ENCODE data around the gene GLO1. TPM values are rescaled to one million over a fixed set of nuclear protein-coding genes. Genes with fewer than 3 reads are reported as not detected.

GLO1 gene
- total RNA-seq, 1 donor from 2014 or later, result 202 TPM

DNA sequence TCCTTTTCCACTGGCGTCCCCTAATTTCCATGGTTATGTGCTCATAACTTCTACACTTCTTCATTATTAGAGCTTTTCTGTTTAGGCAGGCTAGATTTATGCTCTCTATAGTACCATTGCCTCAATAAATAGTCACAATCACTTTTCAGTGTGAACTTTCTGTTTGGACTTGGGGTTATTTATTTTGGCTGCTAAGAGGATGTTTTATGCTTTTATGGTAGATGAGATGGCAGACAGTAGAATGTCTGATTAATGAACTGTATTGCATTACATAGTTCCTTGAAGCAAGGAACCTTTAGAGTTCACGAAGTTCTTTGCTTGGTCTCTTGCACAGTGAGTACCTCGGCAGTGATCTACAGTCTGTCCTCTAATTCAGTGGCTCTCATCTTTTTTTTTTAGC, 19.1 kb upstream of the GLO1 start:
- DNase-seq (ENCODE audit: low read depth), result no peak
- TF ChIP-seq, protein P1, sequence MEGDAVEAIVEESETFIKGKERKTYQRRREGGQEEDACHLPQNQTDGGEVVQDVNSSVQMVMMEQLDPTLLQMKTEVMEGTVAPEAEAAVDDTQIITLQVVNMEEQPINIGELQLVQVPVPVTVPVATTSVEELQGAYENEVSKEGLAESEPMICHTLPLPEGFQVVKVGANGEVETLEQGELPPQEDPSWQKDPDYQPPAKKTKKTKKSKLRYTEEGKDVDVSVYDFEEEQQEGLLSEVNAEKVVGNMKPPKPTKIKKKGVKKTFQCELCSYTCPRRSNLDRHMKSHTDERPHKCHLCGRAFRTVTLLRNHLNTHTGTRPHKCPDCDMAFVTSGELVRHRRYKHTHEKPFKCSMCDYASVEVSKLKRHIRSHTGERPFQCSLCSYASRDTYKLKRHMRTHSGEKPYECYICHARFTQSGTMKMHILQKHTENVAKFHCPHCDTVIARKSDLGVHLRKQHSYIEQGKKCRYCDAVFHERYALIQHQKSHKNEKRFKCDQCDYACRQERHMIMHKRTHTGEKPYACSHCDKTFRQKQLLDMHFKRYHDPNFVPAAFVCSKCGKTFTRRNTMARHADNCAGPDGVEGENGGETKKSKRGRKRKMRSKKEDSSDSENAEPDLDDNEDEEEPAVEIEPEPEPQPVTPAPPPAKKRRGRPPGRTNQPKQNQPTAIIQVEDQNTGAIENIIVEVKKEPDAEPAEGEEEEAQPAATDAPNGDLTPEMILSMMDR (conservative IDR thresholded peaks at IDR 0.05; ENCODE audit: low read depth, low read length), result no peak
- no peak overlapping the region for H3K4me3 ChIP-seq (ENCODE audit: low read depth, low read length)

DNA sequence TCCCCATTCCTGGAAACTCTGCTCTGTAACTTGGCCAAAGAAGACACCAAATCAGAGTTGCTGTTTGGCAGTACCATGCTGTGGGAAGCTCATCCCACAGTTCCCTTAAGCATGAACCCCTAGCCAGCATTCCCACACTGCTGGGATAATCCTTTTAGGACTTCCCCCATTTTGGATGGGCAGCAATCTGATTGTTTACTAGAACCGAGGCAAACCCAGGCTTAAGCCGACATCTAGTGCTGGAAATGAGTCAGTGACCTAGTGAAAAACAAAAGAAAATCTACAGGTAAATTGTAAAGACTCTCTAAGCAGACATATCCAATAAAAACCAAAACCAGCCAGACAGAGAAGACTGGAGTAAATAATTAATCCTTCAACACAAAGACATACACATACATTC, 17.4 kb upstream of the GLO1 start:
- no peak for DNase-seq (ENCODE audit: low read depth)
- H3K4me3 ChIP-seq (ENCODE audit: low read depth, low read length), result no peak overlapping the region
- TF ChIP-seq, protein P1 (conservative IDR thresholded peaks at IDR 0.05; ENCODE audit: low read depth, low read length), result peak; percentile 49

DNA sequence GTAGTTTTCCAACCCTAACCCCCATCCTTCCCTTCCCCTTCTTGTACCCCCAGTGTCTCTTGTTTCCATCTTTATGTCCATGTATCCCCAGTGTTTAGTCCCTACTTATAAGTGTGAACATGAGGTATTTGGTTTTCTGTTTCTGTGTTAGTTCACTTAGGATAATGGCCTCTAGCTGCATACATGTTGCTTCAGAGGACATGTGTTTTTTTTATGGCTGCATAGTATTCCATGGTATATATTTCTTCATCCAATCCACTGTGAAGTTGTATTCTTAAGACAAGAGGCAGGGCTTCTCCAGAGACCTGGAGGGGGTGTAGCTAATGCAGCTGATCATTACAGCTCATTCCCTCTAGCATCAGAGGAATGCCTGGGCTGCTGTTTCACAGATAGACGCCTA, 16.4 kb upstream of the GLO1 start:
- no peak overlapping the region for H3K4me3 ChIP-seq (ENCODE audit: low read depth, low read length)
- no peak for DNase-seq (ENCODE audit: low read depth)
- TF ChIP-seq, protein P1 (conservative IDR thresholded peaks at IDR 0.05; ENCODE audit: low read depth, low read length), result no peak

DNA sequence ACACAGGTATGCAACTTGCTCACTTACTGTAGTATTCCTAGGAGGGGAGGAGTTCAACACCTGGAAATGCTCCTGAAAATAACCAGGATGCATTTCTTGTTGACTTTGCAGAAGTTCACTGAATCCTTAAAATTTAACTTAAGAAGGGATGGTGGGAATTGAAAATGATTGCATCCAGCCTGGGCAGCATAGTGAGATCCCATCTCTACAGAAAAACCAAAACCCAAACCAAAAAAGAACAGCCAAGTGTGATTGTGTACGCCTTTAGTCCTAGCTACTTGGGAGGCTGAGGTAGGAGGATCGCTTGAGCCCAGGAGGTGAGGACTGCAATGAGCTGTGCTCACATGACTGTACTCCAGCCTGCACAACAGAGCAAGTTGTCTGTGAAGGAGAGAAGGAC, 13.9 kb upstream of the GLO1 start:
- no peak for DNase-seq (ENCODE audit: low read depth)
- TF ChIP-seq, protein P1 (conservative IDR thresholded peaks at IDR 0.05; ENCODE audit: low read depth, low read length), result no peak
- H3K4me3 ChIP-seq (ENCODE audit: low read depth, low read length), result no peak overlapping the region

DNA sequence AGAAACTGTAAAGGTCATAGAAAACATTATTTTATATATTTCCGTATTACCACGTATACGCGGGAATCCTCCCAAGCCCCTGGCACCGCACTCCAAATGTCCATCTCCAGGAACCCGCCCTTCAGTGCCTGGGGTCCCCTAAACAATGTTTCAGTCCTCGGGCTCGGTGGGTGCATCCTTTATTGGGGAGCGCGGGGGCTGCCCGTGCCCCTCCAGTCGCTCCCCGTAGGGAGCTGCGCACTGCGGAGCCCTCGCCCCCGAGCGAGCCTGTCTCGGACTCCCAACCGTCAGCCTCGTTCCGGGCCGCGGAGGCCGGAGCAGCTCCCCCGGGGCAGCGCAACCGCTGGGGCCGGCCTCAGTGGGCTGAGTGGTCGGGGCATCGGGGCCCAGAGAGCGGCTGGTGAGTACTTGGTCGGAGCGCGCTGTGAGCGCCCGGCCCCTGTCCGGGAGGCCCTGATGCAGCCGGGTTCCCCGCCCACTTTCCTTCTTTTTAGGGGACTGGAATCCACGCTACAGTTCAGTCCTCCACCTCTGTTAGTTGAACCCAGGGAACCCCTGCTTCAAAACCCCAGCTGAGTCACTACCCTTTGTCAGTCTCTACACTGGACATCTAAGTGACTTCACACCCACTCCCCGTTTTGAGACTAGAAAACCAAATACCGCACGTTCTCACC, 12.2 kb upstream of the GLO1 start, which contains the start of gene DNAH8:
DNAH8 (plus strand) TSS at position 296 of the 674 bp plus-strand sequence. CDS start 7,499 bp downstream, outside the sequence.
- DNase-seq (ENCODE audit: low read depth), result no peak
- H3K4me3 ChIP-seq (ENCODE audit: low read depth, low read length), result peak within 1 kb of the TSS; percentile 43

DNA sequence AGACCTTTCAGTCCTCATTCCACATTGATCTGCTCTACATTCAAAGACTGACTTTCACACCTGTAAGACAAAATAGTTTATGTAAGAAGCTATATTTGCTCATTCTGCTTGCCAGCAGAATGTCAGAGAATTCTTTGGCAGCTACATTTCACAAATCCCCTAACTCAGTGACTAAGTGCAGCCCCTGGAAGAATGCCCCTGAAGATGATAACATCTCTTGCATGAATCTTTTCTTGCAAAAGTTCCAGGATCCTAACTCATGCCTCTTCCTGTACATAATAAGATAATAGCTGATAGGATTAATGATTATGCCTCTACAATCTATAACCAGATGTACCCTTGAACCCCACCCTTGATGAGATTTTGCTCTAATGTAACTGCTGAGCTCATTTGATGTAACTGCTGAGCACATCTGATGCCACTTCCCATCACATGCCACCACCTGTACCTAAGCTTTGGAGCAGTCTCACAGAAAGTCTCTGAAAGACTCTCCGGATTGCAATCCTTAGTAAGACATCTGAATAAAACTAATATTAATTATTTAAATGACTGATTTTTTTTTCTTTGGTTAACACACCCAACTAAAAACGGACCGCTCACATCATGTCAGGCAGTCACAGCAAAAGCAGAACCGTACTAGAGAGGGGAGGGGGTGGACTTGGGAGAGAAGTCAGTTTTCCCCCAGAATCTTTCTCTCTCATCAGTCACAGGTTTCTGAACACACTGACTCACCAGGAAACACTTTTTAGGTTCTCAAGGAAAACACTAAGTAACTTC, 11.5 kb upstream of the GLO1 start:
- no peak for DNase-seq (ENCODE audit: low read depth)
- TF ChIP-seq, protein P1 (conservative IDR thresholded peaks at IDR 0.05; ENCODE audit: low read depth, low read length), result no peak
- peak overlapping the region; percentile 43 for H3K4me3 ChIP-seq (ENCODE audit: low read depth, low read length)

More for the DNA sequence above, 12.2 kb upstream of the GLO1 start, which contains the start of gene DNAH8:
- TF ChIP-seq, protein P1 (conservative IDR thresholded peaks at IDR 0.05; ENCODE audit: low read depth, low read length), result no peak
